Astrocyte of the spinal cord (primary cell): ENCODE results near the gene SSBP3.

ENCODE experiments used
- DNase-seq: peaks from one replicate; pipeline ENCODE4 v3.0.0; 2011; ENCODE audit warnings: low read depth, low spot score
- H3K4me3 ChIP-seq: 2 replicates; pipeline ENCODE4 v1.5.1; 2011; ENCODE audit warnings: low read depth, mild to moderate bottlenecking, low read length, moderate library complexity
- CTCF ChIP-seq: IDR thresholded peaks from 2 replicates; pipeline ENCODE4 v1.5.1; 2012; ENCODE audit warnings: low read depth, mild to moderate bottlenecking, low read length, inconsistent platforms
- in situ Hi-C: cut with HindIII; loops from 2 replicates; pipeline ENCODE4 v1.10.0; 2017; ENCODE audit warnings: low sequenced_read_pairs

The SSBP3 gene

DNA sequence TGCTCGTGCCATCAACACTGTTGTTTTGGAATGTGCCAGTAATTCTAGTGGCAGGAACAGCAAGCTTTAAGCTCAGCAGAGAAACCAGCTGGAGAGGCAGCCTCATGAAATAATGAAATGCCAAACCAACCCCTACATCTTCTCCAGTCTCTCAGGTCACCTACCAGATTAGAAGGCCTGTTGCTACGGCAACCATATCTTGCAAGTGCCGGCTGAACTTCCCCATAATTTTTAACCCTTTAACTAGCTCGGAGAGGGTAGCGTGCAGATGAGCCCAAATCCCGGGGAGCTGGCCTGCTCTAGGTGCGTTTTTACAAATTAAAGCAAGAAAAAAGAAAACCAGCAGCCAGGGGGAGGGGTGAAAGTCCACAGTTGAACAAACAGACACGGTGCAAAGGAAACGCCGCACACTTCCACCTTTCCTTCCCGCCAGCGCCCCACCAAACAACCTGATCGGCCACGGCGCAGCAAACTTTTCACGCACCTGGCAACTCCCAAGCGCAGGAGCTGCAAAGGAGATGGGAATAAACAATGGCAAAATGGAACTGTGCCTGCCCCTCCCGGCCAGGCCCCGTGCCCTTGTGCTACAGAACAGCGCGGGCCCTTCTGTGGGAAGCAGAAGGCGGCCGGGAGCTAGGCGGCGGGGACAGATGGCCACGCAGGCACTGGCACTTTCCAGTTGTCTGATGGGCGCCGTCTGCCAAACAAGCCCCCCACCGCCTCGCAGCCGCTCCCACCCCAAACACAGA lies 50.1 kb downstream of the SSBP3 start:
- no peak for DNase-seq
- H3K4me3 ChIP-seq: no peak overlapping the region
- no peak for TF ChIP-seq CTCF
- in situ Hi-C loops: no loop called here

- no peak for TF ChIP-seq CTCF
- no peak for DNase-seq
- no peak overlapping the region for H3K4me3 ChIP-seq
- in situ Hi-C loops: no loop called here
Measured at GRCh38 chr1:54354899-54355298, 51.3 kb downstream of the SSBP3 start.

DNA sequence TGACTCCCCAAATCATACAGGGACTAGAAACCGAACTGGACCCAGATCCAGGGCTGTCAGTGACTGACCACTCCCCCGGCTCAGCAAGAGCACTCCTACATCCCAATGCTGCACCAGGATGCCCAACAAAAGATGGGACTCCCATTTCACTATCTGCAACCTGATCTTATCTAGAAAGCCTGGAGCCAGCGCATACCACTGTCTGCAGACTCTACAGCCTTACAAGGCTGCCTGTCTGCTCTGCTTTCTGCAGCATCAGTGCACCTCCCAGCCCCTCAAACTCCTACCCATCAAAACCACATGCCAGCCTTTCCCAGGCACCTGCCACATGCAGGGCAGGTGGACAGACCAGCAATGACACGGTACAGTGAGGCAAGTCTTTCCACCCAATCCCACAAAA lies 52.2 kb downstream of the SSBP3 start:
- in situ Hi-C loops: no loop called here
- no peak overlapping the region for H3K4me3 ChIP-seq
- no peak for DNase-seq
- TF ChIP-seq CTCF: no peak

DNA sequence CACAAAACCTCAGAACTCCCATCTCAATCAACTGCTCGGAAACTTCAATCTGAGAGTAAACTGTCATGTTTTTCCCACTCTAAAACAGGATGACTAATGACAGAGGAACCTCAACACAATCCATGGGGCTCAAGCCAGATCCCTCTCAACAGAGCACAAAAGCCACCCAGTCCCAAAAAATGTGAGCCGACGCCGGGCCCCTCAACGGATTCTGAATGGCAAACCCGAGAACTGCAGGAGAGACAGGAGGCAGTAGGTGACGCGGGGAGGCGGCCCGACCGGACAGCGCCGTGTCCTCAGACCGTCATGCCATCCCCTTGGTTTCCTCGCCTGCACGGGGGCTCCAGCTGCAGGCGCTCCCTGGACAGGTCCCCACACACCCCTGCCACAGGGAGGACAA lies 53.4 kb downstream of the SSBP3 start:
- in situ Hi-C loops: no loop called here
- no peak for DNase-seq
- no peak overlapping the region for H3K4me3 ChIP-seq
- TF ChIP-seq CTCF: no peak

- H3K4me3 ChIP-seq: no peak overlapping the region
- in situ Hi-C loops: no loop called here
- DNase-seq: no peak
- no peak for TF ChIP-seq CTCF
Measured at GRCh38 chr1:54350360-54350759, 55.8 kb downstream of the SSBP3 start.

GRCh38 chr1:54348700-54349021 lies 57.5 kb downstream of the SSBP3 start:
- no peak for DNase-seq
- H3K4me3 ChIP-seq: no peak overlapping the region
- in situ Hi-C loops: no loop called here
- TF ChIP-seq CTCF: no peak
